K562 (cell line): ENCODE results near the gene OPTN. TPM values are rescaled to one million over a fixed set of nuclear protein-coding genes. Genes with fewer than 3 reads are reported as not detected.

ENCODE experiments used
- RUNX1 ChIP-seq: sonication (generic); IDR thresholded peaks from 2 replicates; pipeline ENCODE4 v1.6.1; 2016; ENCODE audit warnings: antibody characterized with exemption, low read depth
- ZNF24 ChIP-seq: fragments of 450-650 bp; IDR thresholded peaks from 2 replicates; pipeline ENCODE4 v1.6.1; 2016
- ZNF316 ChIP-seq: fragments of 450-650 bp; IDR thresholded peaks from 2 replicates; pipeline ENCODE4 v1.6.1; 2016
- ZNF740 ChIP-seq, 3 experiments: fragments of 200-800 bp in 1 of 3; sonication (Bioruptor generic) in 1 of 3; sonication (generic) in 1 of 3; formaldehyde crosslinking in 1 of 3; IDR thresholded peaks; 2 replicates each; pipeline versions ENCODE4 v1.6.1 to v1.8.0; 2016 to 2022; ENCODE audit warnings: mild to moderate bottlenecking in 2 of 3, missing compliant biosample characterization in 2 of 3, missing genetic modification characterization in 2 of 3, missing genetic modification reagents in 1 of 3
- polyA plus RNA-seq, 8 experiments: library from polyadenylated mRNA; depleted of rRNA in 4 of 8; stranded (reverse) in 5 of 8; unstranded in 3 of 8; fragments of >200 nt; fragmentation: Nextera tagmentation in 2 of 8; fragmentation: Illumina TruSeq in 1 of 8; extraction: Ambion mirVana in 2 of 8; extraction: Trizol in 1 of 8; gene quantifications; 2 replicates each; pipeline versions ENCODE4 v1.2.1 to v1.2.3, GENCODE V29; 2011 to 2014; ENCODE audit warnings: inconsistent platforms in 1 of 8, missing spikeins in 1 of 8
- total RNA-seq, 7 experiments: library from RNA; depleted of rRNA in 6 of 7; stranded (reverse); fragments of >200 nt in 6 of 7; fragmentation: Illumina TruSeq in 2 of 7; extraction: Trizol in 2 of 7; gene quantifications; 2 replicates each; pipeline versions ENCODE4 v1.2.1 to v1.2.3, GENCODE V29; 2011 to 2021; ENCODE audit warnings: low replicate concordance in 1 of 7
- TF ChIP-seq, protein P1 (sequence below): sonication (generic); formaldehyde crosslinking; IDR thresholded peaks from 2 replicates; pipeline ENCODE4 v1.8.1; 2023; ENCODE audit warnings: missing genetic modification reagents, mild to moderate bottlenecking, borderline replicate concordance
- TF ChIP-seq, protein P2 (sequence below): fragments of 250-450 bp; sonication (Bioruptor Pico); IDR thresholded peaks from 2 replicates; pipeline ENCODE4 v1.4.0; 2020; ENCODE audit warnings: mild to moderate bottlenecking

Gene OPTN
- total and polyA plus RNA-seq, 9 of the 15 experiments (the other 6 are each of a cell fraction or from before 2014, with no cell fraction given) = 2.2 to 6.8 (median 5.0) TPM

GRCh38 chr10:13161857-13162271 lies 61.9 kb downstream of the OPTN start (continued):
- TF ChIP-seq, protein P1, sequence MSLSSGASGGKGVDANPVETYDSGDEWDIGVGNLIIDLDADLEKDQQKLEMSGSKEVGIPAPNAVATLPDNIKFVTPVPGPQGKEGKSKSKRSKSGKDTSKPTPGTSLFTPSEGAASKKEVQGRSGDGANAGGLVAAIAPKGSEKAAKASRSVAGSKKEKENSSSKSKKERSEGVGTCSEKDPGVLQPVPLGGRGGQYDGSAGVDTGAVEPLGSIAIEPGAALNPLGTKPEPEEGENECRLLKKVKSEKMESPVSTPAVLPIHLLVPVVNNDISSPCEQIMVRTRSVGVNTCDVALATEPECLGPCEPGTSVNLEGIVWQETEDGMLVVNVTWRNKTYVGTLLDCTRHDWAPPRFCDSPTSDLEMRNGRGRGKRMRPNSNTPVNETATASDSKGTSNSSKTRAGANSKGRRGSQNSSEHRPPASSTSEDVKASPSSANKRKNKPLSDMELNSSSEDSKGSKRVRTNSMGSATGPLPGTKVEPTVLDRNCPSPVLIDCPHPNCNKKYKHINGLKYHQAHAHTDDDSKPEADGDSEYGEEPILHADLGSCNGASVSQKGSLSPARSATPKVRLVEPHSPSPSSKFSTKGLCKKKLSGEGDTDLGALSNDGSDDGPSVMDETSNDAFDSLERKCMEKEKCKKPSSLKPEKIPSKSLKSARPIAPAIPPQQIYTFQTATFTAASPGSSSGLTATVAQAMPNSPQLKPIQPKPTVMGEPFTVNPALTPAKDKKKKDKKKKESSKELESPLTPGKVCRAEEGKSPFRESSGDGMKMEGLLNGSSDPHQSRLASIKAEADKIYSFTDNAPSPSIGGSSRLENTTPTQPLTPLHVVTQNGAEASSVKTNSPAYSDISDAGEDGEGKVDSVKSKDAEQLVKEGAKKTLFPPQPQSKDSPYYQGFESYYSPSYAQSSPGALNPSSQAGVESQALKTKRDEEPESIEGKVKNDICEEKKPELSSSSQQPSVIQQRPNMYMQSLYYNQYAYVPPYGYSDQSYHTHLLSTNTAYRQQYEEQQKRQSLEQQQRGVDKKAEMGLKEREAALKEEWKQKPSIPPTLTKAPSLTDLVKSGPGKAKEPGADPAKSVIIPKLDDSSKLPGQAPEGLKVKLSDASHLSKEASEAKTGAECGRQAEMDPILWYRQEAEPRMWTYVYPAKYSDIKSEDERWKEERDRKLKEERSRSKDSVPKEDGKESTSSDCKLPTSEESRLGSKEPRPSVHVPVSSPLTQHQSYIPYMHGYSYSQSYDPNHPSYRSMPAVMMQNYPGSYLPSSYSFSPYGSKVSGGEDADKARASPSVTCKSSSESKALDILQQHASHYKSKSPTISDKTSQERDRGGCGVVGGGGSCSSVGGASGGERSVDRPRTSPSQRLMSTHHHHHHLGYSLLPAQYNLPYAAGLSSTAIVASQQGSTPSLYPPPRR (CRISPR knock-in tag) = no peak
- TF ChIP-seq ZNF316 = peak; percentile 59
- TF ChIP-seq, protein P2, sequence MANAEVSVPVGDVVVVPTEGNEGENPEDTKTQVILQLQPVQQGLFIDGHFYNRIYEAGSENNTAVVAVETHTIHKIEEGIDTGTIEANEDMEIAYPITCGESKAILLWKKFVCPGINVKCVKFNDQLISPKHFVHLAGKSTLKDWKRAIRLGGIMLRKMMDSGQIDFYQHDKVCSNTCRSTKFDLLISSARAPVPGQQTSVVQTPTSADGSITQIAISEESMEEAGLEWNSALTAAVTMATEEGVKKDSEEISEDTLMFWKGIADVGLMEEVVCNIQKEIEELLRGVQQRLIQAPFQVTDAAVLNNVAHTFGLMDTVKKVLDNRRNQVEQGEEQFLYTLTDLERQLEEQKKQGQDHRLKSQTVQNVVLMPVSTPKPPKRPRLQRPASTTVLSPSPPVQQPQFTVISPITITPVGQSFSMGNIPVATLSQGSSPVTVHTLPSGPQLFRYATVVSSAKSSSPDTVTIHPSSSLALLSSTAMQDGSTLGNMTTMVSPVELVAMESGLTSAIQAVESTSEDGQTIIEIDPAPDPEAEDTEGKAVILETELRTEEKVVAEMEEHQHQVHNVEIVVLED (CRISPR knock-in tag) = no peak
- TF ChIP-seq ZNF24 = 0 out of 2 replicates have a peak, but pooled peaks have one; percentile 6
- no peak for TF ChIP-seq RUNX1
- TF ChIP-seq ZNF740 (CRISPR knock-in tag; IDR thresholded peaks at IDR 0.05) = peak; percentile 57
- TF ChIP-seq ZNF740 (tag; IDR thresholded peaks at IDR 0.05) = no peak
